PC-9 (cell line): ENCODE data around the gene PDK2.

Experiments
- CTCF ChIP-seq: fragments of 200-600 bp; sonication (generic); conservative IDR thresholded peaks from 2 replicates; pipeline ENCODE4 v1.6.1; 2017; ENCODE audit warnings: mixed run types, antibody characterized with exemption, mild to moderate bottlenecking, moderate library complexity
- EZH2 ChIP-seq: fragments of 200-600 bp; sonication (generic); IDR thresholded peaks from 2 replicates; pipeline ENCODE4 v1.8.0; 2017; ENCODE audit warnings: antibody characterized with exemption, low read depth

- TF ChIP-seq CTCF, result no peak
- no peak for TF ChIP-seq EZH2
These were observed 3.2 kb upstream of the PDK2 start for GRCh38 chr17:50091918-50092285.
